RWPE2 (cell line): Measurements from ENCODE around the gene SPAG16.

Experiments
- ATAC-seq: fragments of 200-7000 bp; cut with Tn5 transposase; 3 replicates; pipeline ENCODE4 v1.9.1; 2021; ENCODE audit warnings: low read depth
- DNase-seq: peaks from one replicate; pipeline ENCODE4 v3.0.0-alpha.2; 2020; ENCODE audit warnings: low spot score
- H3K27ac ChIP-seq: fragments of 450-650 bp; 2 replicates; pipeline ENCODE4 v1.5.1; 2017; ENCODE audit warnings: mild to moderate bottlenecking; ENCODE audit not compliant: poor library complexity, severe bottlenecking
- H3K27me3 ChIP-seq: fragments of 250-450 bp; sonication (Bioruptor Pico); 2 replicates; pipeline ENCODE4 v1.5.1; 2021; ENCODE audit warnings: mild to moderate bottlenecking, moderate library complexity; ENCODE audit not compliant: insufficient read depth, poor library complexity, severe bottlenecking
- H3K36me3 ChIP-seq: fragments of 250-450 bp; sonication (Bioruptor Pico); 2 replicates; pipeline ENCODE4 v1.5.1; 2020; ENCODE audit warnings: low read depth, mild to moderate bottlenecking, moderate library complexity
- H3K4me1 ChIP-seq: fragments of 250-450 bp; sonication (Bioruptor Pico); 2 replicates; pipeline ENCODE4 v1.5.1; 2021; ENCODE audit warnings: mild to moderate bottlenecking, moderate library complexity; ENCODE audit not compliant: insufficient read depth, poor library complexity, severe bottlenecking
- H3K4me3 ChIP-seq: fragments of 250-450 bp; sonication (Bioruptor Pico); 2 replicates; pipeline ENCODE4 v1.5.1; 2021; ENCODE audit warnings: mild to moderate bottlenecking, moderate library complexity; ENCODE audit not compliant: severe bottlenecking
- H3K9me3 ChIP-seq: fragments of 250-450 bp; sonication (Bioruptor Pico); 2 replicates; pipeline ENCODE4 v1.5.1; 2021; ENCODE audit warnings: mild to moderate bottlenecking, moderate library complexity; ENCODE audit not compliant: severe bottlenecking
- CTCF ChIP-seq: fragments of 450-650 bp; IDR thresholded peaks from one replicate; pipeline ENCODE4 v1.5.1; 2017; ENCODE audit warnings: mild to moderate bottlenecking, moderate library complexity; ENCODE audit not compliant: poor library complexity, severe bottlenecking

SPAG16 gene

DNA sequence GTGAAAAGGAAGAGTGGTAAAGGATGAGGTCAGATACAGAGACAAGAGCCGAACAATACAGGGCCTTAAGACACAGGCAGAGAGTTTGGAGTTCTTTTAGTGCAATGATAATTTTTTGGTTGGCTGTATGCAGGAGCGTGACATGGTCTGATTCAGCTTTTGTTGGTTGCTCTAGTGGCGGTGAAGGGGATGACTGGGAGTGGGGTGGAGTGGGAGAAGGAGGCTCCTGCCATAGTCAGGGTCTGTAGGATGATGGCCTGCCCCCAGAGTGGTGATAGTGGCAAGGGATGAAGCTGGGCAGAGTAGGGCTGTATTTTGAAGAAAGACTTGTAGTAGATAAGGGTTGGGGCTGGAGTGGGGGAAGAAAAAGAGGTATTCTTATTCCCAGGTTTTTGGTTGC is 820.0 kb downstream of the SPAG16 start:
- Histone ChIP-seq H3K4me3 (no peak overlapping the region), H3K9me3 (no peaks in the 10 kb centered on the region), H3K27me3 (no peaks in the 10 kb centered on the region), H3K27ac (no peak overlapping the region), H3K36me3 (no peaks in the 10 kb centered on the region), H3K4me1 (peaks cover 8% of the 10 kb centered on the region)
- no peak for ATAC-seq
- no peak for TF ChIP-seq CTCF
- no peak for DNase-seq

DNA sequence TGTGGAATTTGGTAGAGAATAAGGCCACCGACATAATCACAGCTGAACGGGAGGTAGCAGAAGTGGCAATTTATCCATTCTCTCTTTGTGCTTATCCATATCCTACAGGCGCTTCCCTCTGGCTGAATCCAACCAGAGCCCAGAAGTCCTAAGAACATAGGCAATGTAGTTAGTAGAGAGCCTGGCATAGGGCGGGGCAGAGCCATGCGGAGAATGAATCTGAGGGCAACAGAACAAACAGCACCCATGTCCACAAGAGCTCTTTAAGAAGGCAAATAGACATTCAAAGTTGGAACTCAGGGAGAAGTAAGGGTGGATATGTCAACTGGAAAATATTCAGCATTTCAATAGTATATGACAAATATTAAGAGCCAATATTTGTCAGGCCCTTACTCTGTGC is 820.7 kb downstream of the SPAG16 start:
- Histone ChIP-seq H3K4me3 (no peak overlapping the region), H3K9me3 (no peaks in the 10 kb centered on the region), H3K4me1 (peaks cover 8% of the 10 kb centered on the region), H3K27me3 (no peaks in the 10 kb centered on the region), H3K36me3 (no peaks in the 10 kb centered on the region), H3K27ac (no peak overlapping the region)
- DNase-seq (no peak), ATAC-seq (no peak)
- TF ChIP-seq CTCF: no peak

DNA sequence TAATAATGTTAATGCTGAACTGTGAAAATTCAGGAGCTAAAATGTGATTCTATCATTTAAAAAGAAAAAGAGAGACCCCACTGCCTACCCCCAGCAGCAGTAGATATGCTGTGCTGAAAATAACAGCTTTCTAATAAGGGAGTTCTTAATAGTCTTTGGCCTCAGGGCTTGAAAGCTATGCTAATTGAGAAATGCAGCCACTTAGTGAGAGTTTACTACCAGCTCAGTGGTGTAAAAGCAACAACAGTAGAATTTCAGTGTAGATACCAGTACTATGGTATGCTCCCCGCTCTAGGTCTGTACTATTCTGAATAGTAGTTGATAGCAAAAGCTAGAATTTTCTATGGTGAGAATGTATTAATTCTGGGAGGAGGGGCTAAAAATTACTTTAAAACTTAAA is 823.5 kb downstream of the SPAG16 start:
- ATAC-seq: no peak
- DNase-seq: no peak

GRCh38 chr2:214108598-214108997 is 824.3 kb downstream of the SPAG16 start:
- Histone ChIP-seq H3K9me3 (no peaks in the 10 kb centered on the region), H3K4me3 (no peak overlapping the region), H3K4me1 (peaks cover 2% of the 10 kb centered on the region), H3K27ac (no peak overlapping the region), H3K27me3 (no peaks in the 10 kb centered on the region), H3K36me3 (no peaks in the 10 kb centered on the region)
- DNase-seq (no peak), ATAC-seq (no peak)
- no peak for TF ChIP-seq CTCF

More for the DNA sequence above, 823.5 kb downstream of the SPAG16 start:
- Histone ChIP-seq H3K36me3 (no peaks in the 10 kb centered on the region), H3K4me1 (peaks cover 8% of the 10 kb centered on the region), H3K27me3 (no peaks in the 10 kb centered on the region), H3K27ac (no peak overlapping the region), H3K9me3 (no peaks in the 10 kb centered on the region), H3K4me3 (no peak overlapping the region)
- no peak for TF ChIP-seq CTCF

DNA sequence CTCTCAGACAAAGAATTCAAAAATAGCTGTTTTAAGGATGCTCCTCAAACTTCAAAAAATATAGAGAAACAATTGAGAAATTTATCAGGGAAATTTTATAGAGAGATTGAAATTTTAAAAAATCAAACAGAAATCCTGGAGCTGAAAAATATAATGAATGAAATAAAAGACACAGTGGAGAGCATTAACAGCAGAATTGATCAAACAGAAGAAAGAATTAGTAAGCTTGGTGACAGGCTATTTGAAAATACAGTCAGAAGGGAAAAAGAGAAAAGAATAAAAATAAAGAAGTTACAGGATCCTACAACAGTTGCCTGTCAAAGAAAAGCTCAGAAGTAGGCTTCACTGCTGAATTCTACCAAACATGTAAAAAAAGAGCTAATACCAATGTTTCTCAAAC is 832.8 kb downstream of the SPAG16 start:
- H3K4me1 ChIP-seq: no peaks in the 10 kb centered on the region
- peaks cover 2% of the 10 kb centered on the region for H3K9me3 ChIP-seq
- no peak overlapping the region for H3K4me3 ChIP-seq
- no peak overlapping the region for H3K27ac ChIP-seq
- DNase-seq (no peak), ATAC-seq (no peak)
- TF ChIP-seq CTCF: no peak
- no peaks in the 10 kb centered on the region for H3K27me3 ChIP-seq
- H3K36me3 ChIP-seq: no peaks in the 10 kb centered on the region
